Measurements from ENCODE around the gene SLC35E2B.
"Not testable (repeated sequence)": the region's sequence is repeated elsewhere in the genome, so short reads cannot be mapped to it uniquely, and the experiment has no call there.

The SLC35E2B gene

DNA sequence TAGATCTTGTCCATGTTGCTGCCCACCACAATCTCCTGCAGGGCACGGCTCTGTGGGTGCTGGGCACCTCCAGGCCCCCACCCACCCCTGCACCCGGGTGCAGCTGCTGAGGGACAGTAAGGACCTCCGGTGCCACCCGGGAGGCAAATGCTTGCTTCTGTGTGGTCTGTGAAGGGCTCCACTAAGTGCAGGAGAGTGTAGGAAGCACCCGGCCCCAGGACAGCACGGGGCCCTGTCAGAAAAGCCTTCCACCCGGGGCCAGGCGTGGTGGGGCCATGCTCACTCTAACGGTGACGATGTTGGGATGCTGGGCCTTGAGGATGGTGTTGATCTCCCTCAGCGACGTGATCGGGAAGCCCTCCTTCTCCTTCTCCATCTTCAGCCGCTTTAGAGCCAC is 55.1 kb downstream of the SLC35E2B start:
- not testable (repeated sequence) for DNase-seq

DNA sequence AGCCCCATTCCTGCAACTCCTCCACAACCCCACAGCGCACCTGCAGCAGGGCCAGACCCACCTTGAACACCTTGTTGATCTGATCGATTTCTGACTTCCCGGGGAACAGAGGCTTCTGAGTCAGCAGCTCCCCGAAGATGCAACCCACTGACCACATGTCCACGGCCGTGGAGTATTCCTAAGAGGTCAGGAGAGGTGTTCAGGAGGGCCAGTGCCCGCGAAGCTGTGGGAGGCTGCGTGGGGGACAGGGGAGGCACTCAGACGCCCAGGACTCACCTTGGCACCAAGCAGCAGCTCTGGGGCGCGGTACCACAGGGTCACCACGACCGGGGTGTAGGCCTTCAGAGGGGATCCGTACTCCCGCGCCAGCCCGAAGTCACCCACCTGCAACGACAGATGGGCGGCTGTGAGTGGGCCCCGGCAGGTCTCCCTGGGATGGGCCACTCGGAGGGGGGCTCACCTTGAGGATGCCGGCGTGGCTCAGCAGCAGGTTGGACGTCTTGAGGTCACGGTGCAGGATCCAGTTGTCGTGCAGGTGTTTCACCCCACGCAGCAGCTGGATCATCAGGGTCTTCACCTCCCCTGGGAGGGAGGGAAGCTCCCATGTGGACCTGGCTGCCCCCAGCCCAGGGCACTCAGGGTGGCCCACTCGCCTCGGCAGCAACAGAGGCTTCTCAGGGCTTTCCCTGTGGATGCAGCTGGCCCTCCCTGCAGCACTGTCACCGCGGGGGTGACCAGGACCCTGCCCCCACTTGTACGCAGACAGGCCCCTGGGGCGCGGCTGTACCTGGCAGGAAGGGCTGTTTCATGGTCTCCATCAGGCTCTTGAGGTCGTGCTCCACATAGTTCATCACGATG is 55.7 kb downstream of the SLC35E2B start:
- not testable (repeated sequence) for DNase-seq

DNA sequence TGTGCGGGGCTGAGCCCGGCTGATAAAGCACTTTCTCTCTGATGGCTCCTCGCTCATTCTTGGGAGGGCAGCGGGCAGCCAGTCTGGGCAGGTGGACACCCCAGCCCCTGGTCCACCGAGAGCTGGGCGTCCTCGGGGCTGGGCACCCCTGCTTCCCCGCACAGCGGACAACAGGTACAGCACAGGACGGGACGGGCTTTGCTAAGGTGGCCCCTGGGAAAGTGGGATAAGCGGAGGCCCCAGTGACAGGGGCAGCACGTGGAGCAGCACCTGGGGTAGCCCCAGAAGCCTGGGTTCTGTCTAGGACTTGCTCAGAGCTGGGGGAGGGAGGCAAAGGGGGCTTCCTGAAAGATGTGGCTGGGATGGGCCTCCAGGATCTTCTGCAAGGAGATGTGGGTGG is 58.0 kb downstream of the SLC35E2B start:
- DNase-seq = peak; percentile 12

DNA sequence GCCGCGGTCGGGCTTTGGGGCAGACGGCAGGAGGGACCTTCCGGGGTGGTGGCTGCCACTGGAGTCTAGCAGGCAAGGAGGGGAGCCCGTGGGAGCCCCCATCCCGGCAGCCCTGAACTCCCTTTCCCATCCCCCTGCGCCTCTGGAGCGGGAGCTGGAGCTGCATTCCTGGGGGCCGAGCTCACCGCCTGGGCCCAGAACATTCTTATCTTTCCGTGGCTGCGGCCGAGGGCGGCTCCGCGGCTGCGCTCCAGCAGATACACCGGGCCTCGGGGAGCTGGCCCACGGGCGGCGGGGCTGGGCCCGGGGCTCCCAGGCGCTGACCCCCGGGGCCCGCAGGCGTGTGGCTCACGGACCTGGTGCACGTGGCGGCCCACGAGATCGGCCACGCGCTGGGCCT is 59.2 kb downstream of the SLC35E2B start:
- not testable (repeated sequence) for DNase-seq

DNA sequence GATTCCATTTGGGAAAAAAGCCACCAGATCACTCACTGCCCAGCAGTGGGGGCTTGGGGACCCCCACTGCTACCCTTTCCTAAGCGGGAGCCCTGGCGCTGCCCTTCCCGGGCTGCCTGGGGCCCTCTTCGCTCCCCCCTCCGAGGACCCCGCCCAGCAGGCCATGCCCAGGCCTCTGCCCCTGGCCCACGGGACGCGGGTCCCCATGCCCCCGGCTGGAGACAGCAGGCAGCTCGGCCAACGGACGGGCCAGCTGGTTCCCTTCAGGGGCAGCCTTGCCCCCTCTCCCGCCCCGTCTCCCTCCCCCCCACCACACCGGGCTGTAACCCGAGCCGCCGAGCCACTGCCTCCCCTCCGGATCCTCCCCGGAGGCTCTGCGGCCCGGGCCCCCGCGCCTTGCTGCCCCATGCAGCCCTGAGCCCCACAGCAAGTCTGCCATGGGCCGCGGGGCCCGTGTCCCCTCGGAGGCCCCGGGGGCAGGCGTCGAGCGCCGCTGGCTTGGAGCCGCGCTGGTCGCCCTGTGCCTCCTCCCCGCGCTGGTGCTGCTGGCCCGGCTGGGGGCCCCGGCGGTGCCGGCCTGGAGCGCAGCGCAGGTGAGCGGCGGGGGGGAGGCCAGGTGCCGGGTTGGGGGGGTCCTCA is 60.7 kb downstream of the SLC35E2B start, which contains the start of gene MMP23B:
Gene MMP23B, plus strand, starts transcription at position 392 of the 639 bp plus-strand sequence. Its CDS starts 46 bp downstream, at position 438.
- DNase-seq = peak; percentile 16

DNA sequence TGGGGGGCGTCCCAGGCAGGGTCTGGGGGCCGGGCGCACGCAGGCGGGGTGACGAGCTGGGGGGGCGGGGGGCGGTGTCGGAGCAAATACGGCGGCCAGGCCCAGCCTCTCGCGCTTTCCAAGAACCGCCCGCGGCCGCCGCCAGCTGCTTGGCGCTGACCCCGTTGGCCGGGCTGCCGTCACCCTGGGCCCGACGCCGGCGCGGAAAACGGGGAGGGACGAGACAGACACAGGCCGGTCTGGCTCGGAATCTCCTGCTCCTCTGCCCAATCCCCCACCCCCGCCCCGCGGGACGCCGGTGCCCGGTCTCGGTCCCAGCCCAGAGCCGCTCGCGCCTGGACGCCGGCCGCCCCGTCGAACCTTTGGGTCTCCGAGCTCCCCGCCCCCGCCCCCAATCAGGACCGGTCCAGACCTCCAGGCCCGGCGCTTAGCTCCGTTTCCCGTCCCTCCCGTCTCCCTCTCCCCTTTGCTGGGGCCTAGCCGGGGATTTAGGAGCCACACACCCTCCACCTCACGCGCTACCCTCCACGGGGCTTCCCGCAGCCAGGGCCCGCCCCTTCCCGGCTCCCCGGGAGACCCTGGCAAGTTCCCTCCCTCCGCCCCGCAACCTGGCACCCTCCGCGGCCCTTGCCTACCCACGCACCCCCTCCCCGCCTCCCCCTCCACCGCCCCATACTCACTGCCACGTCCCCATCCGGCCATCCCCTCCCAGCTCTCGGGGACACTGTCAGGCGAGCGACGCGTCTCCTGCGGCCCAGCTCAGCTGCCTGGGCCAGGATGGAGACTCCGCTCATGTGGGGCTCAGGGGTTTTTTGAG is 61.4 kb downstream of the SLC35E2B start:
- DNase-seq = peak; percentile 46

DNA sequence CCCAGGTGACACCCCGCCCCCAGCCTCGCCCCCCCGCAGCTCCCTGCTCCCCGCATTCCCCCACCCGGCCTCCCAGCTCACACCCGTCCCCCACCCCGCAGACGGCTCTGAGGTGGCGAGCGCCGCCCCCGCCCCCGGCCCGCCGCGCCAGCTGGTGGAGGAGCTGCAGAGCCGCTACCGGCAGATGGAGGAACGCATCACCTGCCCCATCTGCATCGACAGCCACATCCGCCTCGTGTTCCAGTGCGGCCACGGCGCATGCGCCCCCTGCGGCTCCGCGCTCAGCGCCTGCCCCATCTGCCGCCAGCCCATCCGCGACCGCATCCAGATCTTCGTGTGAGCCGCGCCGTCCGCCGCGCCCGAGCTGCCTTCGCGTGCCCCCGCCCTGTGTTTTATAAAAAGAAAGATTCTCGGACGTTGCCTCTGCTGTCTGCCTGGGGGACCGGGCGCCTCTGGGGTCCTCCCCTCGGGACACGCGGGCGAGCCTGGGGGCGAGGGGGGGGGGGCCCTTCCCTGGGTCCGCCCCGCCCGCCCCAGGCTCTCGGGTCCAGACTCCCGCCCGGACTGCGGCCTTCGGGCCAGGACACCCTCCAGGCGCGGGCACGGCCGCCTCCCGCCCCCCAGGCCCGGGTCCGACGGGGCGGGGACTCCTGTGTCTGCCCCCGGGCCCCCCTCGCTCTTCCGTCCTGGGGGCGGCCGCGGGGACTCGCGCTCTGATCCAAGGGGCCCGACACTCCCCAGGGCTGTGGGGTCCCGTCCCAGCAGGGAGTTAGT is 62.2 kb downstream of the SLC35E2B start:
- DNase-seq = peak; percentile 98

DNA sequence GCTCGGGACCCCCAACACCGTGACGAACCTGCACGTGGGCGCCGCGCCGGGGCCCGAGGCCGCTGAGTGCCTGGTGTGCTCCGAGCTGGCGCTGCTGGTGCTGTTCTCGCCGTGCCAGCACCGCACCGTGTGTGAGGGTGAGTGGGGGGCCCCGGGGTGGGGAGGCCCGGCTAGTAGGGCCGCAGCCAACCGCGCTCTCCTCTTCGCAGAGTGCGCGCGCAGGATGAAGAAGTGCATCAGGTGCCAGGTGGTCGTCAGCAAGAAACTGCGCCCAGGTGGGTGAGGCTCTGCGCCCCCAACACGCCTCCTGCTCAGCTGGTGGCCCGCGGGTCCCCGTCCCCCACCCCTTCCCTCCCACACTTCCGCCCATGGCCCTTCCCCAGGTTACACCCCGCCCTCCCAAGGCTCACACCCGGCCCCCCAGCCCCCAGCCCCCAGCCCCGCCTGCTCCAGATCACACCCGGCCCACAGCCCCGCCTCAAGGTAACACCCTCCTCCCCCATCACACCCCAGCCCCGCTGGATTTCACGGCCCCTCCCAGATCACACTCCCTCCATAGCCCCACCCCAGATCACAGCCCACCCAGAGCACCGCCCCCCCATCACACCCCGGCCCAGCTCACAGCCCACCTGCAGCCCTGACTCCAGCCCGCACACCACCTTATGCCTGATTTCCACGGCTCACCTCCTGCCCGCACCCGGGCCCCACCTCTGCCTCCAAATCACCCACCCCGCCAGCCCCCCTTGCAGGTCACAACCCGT is 63.0 kb downstream of the SLC35E2B start:
- DNase-seq = peak; percentile 89

DNA sequence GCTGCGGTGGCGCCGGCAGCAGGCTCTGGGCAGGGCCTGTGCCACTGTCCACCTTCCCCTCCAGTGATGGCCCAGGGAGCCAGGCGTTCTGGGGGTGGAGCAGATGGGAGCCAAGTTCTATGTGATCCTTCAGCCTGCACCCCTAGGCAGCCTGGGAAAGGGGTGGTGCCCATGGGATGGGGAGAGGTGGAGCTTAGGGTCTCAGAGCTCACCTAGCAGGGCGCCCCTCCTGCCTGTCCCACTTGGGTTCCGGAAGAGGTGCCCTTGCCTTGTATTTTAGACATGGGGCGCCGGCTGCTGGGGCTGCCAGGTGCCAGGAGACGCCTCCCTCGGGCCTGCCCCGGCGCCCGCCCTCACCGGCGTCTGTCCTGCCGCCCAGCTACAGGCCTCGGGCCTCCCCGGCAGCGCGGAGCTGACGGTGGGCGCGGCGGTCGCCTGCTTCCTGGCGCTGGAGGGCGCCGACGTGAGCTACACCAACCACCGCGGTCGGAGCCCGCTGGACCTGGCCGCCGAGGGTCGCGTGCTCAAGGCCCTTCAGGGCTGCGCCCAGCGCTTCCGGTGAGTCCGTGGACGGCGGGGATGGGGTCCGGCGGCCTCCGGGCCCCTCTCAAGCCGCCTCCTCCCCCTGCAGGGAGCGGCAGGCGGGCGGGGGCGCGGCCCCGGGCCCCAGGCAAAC is 63.7 kb downstream of the SLC35E2B start:
- peak; percentile 37 for DNase-seq

DNA sequence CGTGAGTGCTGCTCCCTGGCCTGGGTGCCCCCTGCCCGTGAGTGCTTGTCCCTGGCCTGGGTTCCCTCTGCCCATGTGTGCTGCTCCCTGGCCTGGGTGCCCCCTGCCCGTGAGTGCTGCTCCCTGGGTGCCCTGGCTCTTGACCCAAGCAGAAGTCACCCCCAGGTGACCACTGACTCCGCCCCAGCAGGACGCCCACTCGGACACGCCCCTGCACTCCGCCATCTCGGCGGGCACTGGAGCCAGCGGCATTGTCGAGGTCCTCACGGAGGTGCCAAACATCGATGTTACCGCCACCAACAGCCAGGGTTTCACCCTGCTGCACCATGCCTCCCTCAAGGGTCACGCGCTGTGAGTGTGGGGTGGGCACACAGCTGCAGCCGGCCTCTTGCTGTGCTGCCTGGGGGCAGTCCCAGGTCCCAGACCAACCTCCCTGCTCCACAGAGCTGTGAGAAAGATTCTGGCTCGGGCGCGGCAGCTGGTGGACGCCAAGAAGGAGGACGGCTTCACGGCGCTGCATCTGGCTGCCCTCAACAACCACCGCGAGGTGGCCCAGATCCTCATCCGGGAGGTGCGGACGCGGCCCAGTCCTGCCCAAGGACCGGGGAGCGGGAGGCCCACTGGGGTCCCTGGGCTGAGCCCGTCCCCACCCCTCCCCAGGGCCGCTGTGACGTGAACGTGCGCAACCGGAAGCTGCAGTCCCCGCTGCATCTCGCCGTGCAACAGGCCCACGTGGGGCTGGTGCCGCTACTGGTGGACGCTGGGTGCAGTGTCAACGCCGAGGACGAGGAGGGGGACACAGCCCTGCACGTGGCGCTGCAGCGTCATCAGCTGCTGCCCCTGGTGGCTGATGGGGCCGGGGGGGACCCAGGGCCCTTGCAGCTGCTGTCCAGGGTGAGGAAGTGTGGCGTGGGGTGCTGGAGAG is 64.5 kb downstream of the SLC35E2B start:
- DNase-seq = no peak

DNA sequence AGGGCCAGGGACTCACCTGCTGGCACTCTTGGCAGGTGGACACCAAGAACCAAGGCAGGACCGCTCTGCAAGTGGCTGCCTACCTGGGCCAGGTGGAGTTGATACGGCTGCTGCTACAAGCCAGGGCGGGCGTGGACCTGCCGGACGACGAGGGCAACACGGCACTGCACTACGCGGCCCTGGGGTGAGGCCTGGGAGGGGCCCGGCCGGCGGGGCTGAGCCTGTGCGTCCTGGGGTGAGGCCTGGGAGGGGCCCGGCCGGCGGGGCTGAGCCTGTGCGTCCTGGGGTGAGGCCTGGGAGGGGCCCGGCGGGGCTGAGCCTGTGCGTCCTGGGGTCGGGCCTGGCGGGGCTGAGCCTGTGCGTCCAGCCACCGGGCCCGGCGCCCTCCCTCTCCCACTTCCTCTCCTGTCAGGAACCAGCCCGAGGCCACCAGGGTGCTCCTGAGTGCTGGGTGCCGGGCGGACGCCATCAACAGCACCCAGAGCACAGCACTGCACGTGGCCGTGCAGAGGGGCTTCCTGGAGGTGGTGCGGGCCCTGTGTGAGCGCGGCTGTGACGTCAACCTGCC is 65.2 kb downstream of the SLC35E2B start:
- DNase-seq = no peak

DNA sequence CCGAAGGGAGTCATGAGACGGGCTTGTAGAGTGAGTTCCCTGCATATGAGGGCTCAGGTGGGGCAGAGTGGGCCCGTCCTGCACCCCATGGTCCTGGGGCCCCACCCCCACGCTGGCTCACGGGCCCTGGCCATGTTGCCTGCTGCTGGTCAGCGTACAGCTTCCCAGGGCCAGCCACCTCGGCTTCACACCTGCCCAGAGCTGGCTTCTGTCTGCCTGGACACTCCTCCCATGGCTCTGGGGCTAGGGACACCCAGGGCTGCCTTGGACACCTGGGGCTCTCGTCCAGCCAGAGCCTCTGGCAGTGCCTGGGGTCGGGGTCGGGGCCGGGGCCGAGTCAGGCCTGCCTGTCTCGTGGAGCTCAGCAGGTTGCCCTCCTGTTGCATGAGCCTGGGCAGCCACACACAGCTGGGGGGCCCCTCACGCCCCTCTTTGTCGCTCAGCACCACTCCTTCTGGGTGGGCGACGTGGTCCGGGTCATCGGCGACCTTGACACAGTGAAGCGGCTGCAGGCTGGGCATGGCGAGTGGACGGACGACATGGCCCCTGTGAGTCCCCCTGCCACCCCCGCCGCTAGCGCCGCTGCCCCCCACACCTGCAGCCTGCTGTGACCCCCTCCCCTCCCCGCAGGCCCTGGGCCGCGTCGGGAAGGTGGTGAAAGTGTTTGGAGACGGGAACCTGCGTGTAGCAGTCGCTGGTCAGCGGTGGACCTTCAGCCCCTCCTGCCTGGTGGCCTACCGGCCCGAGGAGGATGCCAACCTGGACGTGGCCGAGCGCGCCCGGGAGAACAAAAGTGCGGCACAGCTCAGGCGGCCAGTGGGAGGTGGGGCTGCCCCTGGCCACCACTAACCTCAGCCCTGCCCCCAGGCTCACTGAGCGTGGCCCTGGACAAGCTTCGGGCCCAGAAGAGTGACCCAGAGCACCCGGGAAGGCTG is 66.1 kb downstream of the SLC35E2B start:
- DNase-seq = no peak

DNA sequence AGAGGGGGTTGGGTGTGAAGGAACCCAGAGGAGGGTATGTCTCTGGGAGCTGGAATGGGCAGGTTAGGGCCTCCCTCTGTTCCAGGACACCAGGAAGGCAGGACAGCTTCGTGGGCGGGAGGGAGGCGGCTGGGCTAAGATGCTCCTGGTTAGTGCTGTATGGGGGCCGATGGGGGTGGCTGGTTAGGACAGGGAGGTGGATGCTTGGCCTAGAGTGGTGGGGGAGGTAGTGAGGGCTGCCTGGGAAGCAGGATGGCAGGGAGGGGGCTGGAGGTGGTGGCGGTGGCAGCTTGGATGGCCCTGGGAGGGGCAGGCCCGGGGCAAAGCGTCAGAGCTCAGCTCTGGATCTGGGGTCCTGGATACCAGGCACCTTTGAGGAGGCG is 66.8 kb downstream of the SLC35E2B start:
- no peak for DNase-seq

DNA sequence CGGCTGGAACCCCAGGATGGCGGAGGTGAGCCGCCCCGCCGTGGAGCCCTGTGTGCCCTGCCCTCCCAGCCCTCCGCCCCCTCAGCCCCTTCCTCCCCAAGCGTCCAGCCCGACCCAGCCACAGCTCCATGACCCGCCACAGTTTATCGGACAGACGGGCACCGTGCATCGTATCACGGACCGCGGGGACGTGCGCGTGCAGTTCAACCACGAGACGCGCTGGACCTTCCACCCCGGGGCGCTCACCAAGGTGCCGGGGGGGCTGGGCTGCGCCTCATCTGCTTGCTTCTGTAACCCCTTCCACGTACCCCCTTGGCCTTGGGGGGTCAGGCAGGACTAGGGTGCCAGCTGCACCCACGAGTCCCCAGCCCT is 67.2 kb downstream of the SLC35E2B start:
- DNase-seq = no peak

DNA sequence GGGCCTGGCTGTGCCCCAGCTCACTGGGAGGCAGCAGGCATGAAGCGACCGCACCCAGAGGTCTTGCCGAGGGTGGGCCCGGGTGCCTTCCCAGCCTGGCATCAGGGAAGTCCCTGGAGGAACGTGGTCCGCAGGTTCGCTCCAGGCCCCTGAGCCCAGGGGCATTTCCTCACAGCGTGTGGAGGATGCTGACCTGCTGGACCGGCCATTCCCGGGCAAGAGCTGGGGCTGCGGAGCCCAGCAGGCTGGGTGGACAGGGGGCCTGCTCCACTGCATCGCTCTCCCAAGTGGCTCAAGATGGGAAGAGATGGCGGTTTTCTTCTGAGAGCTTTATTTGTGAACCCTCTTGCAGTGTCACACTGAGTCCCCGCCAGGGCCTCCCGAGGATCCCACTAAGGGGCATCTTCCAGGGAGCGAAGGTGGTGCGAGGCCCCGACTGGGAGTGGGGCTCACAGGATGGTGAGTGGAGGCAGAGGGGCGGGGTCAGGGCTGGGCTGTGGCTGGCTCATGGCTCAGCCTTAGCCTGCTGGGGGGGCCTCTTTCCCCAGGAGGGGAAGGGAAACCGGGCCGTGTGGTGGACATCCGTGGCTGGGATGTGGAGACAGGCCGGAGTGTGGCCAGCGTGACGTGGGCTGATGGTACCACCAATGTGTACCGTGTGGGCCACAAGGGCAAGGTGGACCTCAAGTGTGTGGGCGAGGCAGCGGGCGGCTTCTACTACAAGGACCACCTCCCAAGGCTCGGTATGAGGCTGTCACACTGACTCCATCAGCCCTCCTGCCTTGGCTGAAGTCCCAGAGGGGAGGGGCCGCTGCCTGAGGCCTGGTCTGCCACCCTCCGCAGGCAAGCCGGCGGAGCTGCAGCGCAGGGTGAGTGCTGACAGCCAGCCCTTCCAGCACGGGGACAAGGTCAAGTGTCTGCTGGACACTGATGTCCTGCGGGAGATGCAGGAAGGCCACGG is 67.9 kb downstream of the SLC35E2B start:
- no peak for DNase-seq

DNA sequence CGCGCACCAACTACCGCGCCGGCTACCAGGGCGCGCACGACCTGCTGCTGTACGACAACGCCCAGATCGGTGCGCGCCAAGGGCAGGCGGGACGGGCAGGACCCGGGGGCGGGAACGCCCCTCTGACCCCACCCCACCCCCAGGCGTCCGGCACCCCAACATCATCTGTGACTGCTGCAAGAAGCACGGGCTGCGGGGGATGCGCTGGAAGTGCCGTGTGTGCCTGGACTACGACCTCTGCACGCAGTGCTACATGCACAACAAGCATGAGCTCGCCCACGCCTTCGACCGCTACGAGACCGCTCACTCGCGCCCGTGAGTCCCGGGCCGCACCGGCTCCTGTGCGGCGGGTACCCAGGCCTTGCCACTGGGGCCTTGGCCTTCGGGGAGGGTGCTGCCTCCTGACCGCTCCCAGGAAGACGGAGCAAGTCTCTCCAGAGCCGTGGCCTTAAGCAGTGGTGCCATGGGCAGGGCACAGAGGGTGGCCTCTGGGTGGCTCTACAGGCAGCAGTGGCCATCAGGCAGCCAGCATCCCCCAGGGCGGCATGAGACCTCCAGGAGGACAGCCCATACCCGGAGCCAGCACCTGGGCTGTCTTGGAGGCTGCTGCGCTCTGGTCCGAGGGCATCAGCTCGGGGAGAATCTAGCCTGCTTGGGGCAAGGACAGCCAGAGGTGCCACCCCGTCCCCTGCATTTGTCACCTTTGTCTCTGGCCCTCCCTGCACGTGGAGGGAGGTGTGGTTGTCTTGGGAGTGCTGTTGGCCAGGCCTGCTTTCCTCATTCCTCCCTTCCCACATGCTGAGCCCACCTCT is 68.8 kb downstream of the SLC35E2B start:
- no peak for DNase-seq
